A549 (cell line): Measurements from ENCODE around the gene GET4.

Experiments used
- CEBPB ChIP-seq, 2 experiments: fragments of >200 bp in 1 of 2; sonication (Bioruptor Twin) in 1 of 2; formaldehyde crosslinking in 1 of 2; IDR thresholded peaks; 2 replicates each; pipeline ENCODE4 v1.6.1; 2012 to 2016
- CTCF ChIP-seq: fragments of >200 bp; sonication (Bioruptor Twin); formaldehyde crosslinking; IDR thresholded peaks from 3 replicates; pipeline ENCODE4 v1.5.1; 2016
- MAZ ChIP-seq: fragments of 150-350 bp; IDR thresholded peaks from 2 replicates; pipeline ENCODE4 v1.6.1; 2014; ENCODE audit warnings: antibody characterized with exemption, low read depth, low read length, borderline replicate concordance
- POLR2A ChIP-seq: IDR thresholded peaks from 2 replicates; pipeline ENCODE4 v1.6.1; 2012; ENCODE audit warnings: mild to moderate bottlenecking, low read length
- REST ChIP-seq: fragments of 200-600 bp; sonication (generic); IDR thresholded peaks from 2 replicates; pipeline ENCODE4 v1.6.1; 2016; ENCODE audit warnings: antibody characterized with exemption, mild to moderate bottlenecking, moderate library complexity
- SMC3 ChIP-seq: fragments of >200 bp; sonication (Bioruptor Twin); formaldehyde crosslinking; IDR thresholded peaks from 3 replicates; pipeline ENCODE4 v1.6.1; 2018; ENCODE audit warnings: inconsistent platforms

GRCh38 chr7:935874-936385, 59.6 kb downstream of the GET4 start:
- TF ChIP-seq CTCF (no peak), SMC3 (no peak), MAZ (no peak), POLR2A (no peak), REST (no peak), CEBPB (IDR thresholded peaks at IDR 0.05) (no peak)
